ENCODE data around the gene NEDD4.

DNA sequence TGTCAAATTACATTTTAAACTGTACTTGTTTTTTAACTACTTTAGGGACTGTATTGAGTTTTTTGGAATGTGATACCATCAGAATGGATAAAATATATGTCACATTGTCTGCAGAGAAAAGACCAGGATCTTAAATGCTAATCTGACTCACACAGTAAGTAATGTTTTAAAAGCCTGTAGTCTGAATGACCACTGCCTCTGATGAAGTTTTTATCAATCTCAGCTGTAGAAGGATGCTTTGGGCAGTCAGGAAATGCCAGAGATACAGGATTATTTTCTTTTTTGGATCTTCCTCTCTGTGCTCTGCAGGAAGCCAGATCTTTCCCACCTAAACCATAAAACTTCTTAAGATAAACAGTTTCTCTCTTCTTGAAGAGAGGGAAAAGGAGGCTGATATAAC lies 177.4 kb downstream of the NEDD4 start:
- TF ChIP-seq POLR2A (IDR thresholded peaks at IDR 0.05; ENCODE audit: low read depth, low read length), result no peak
- no peak for TF ChIP-seq POLR2AphosphoS5 (IDR thresholded peaks at IDR 0.05; ENCODE audit: low read depth, low read length)
- TF ChIP-seq TAF1 (IDR thresholded peaks at IDR 0.05; ENCODE audit: borderline replicate concordance, low read depth, low read length), result no peak
